Cardiac atrium fibroblast (primary cell): ENCODE results near the gene ODC1. TPM values are rescaled to one million over a fixed set of nuclear protein-coding genes. Genes with fewer than 3 reads are reported as not detected.

Experiments
- total RNA-seq: library from RNA; depleted of rRNA; stranded (reverse); fragments of >200 nt; gene quantifications from 2 replicates; pipeline ENCODE4 v1.2.3, GENCODE V29; 2015

The ODC1 gene
- 53.6 and 78.2 TPM in 2 replicates for total RNA-seq

GRCh38 chr2:10447895-10448575 lies at the start of gene ODC1:
Gene ODC1 (minus strand): TSS chr2:10448327. CDS start chr2:10445032, 3,295 bp downstream.

Other genes with a start within 250 kb of the ODC1 start
- 14.6 and 21.5 TPM in 2 replicates for gene HPCAL1, start 145.4 kb downstream of the ODC1 start, total RNA-seq
- gene NOL10, start 241.6 kb upstream of the ODC1 start, total RNA-seq: 21.3 and 24.9 TPM in 2 replicates